GM21717 (cell line): ENCODE measurements around the gene PM20D1.

Experiments
- ATAC-seq: cut with Tn5 transposase; IDR thresholded peaks from one replicate; pipeline ENCODE4 v1.9.1; 2021; ENCODE audit warnings: mild to moderate bottlenecking, moderate library complexity; ENCODE audit not compliant: unreplicated experiment

The PM20D1 gene

GRCh38 chr1:205780335-205780734, 69.6 kb downstream of the PM20D1 start:
- no peak for ATAC-seq
